Measurements from ENCODE around the gene PAWR. TPM values are rescaled to one million over a fixed set of nuclear protein-coding genes. Genes with fewer than 3 reads are reported as not detected.

PAWR gene, protein sequence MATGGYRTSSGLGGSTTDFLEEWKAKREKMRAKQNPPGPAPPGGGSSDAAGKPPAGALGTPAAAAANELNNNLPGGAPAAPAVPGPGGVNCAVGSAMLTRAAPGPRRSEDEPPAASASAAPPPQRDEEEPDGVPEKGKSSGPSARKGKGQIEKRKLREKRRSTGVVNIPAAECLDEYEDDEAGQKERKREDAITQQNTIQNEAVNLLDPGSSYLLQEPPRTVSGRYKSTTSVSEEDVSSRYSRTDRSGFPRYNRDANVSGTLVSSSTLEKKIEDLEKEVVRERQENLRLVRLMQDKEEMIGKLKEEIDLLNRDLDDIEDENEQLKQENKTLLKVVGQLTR
- total RNA-seq (1 to 10 TPM; 1.9 to 3.5 (median 2.7) TPM), polyA plus RNA-seq (1 to 10 TPM in 2 of 3 donors, under 1 TPM in 1; 0.77 to 1.1 (median 1.0) TPM)
- long read RNA-seq, donor 1, full-length matches to known transcripts: 2 of 5 reads
- long read RNA-seq, donor 1, partial matches to known transcripts: 1 of 5 reads
- long read RNA-seq, donor 1, other reads (novel, unspliced or antisense): 2 of 5 reads
- long read RNA-seq, donor 2, full-length matches to known transcripts: 1 of 2 reads
- long read RNA-seq, donor 2, partial matches to known transcripts: 1 of 2 reads
- long read RNA-seq, donor 2, other reads (novel, unspliced or antisense): 0 of 2 reads

GRCh38 chr12:79690638-79691510 lies at the start of gene PAWR:
Gene PAWR, minus strand, starts transcription at chr12:79690964. Its CDS starts 720 bp downstream, at chr12:79690244.
- Histone ChIP-seq H3K27ac (peak within 1 kb of the TSS; percentile 41), H3K36me3 (ENCODE audit: insufficient read depth in 1 of 2, low read depth in 1 of 2) (no peaks in the 10 kb centered on the region), H3K4me3 (peak within 1 kb of the TSS; percentile 73), H3K4me1 (no peaks in the 10 kb centered on the region), H3K27me3 (ENCODE audit: insufficient read depth in 3 of 3, low read length in 2 of 3) (peaks cover 0 to 52% (median 15%) of the 10 kb centered on the region in 3 donors), H3K9me3 (no peaks in the 10 kb centered on the region)
- WGBS, 3 donors: 0 to 1% (median 1%) methylated on average over 53 to 107 of the region's 107 CpGs
- intact Hi-C loops (cut with DNase I): loop anchor here in 1 of 2 donors (1.0 to 5.0 kb wide), 2 partner anchors 23 to 134 kb away; no protein-coding TSS in a partner anchor
- DNase-seq: peak; percentile 21 to 57
- peak in 3 of 4 donors; percentile 30 to 48 (median 34) for ATAC-seq
- TF ChIP-seq, protein P1, sequence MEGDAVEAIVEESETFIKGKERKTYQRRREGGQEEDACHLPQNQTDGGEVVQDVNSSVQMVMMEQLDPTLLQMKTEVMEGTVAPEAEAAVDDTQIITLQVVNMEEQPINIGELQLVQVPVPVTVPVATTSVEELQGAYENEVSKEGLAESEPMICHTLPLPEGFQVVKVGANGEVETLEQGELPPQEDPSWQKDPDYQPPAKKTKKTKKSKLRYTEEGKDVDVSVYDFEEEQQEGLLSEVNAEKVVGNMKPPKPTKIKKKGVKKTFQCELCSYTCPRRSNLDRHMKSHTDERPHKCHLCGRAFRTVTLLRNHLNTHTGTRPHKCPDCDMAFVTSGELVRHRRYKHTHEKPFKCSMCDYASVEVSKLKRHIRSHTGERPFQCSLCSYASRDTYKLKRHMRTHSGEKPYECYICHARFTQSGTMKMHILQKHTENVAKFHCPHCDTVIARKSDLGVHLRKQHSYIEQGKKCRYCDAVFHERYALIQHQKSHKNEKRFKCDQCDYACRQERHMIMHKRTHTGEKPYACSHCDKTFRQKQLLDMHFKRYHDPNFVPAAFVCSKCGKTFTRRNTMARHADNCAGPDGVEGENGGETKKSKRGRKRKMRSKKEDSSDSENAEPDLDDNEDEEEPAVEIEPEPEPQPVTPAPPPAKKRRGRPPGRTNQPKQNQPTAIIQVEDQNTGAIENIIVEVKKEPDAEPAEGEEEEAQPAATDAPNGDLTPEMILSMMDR (IDR thresholded peaks at IDR 0.05): no peak

DNA sequence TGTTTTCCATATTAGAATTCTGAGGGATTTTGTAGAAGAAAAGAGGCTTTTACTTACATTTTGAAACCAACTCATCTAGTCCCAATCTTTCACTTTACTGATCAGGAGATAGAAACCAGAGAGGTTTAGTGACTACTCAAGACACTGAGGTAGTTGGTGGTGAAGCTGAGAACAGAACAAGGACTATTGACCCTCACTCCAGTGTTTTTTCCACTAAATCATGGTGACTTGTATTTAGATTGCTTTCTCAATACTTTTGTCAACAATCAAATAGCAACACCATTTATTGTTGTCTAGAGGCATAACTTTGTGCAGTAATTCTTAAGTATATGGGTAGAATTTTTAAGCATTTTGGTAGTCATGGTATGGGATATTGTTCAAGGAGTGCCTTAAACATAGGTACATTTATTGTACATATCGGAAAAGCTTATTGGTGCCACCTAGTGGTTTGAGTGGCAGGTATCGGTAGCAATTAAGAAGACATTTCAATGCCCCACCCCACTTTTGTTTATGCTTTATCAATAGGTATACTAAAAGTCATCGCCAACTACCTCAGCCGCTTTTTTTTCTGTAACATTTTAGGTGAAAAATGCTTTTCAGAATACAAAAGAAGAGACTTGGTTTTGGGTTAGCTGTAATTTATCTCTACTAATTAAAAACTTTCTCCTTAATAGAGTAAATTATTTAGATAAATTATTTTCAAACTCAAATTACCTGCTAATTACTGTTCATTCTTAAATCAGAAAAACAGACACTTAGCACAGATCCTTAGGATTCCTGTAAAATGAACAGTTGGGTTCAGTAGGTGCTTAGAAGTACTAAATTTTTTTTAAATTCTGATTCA lies 47.3 kb upstream of the PAWR start:
- ATAC-seq: no peak
- Histone ChIP-seq H3K4me1 (no peaks in the 10 kb centered on the region), H3K27ac (no peak overlapping the region), H3K9me3 (no peaks in the 10 kb centered on the region), H3K36me3 (ENCODE audit: insufficient read depth in 1 of 2, low read depth in 1 of 2) (no peaks in the 10 kb centered on the region), H3K27me3 (ENCODE audit: insufficient read depth in 3 of 3, low read length in 2 of 3) (no peaks in the 10 kb centered on the region), H3K4me3 (no peak overlapping the region)
- 22 to 30% (median 25%) methylated on average over 4 of the region's 4 CpGs for WGBS, 3 donors
- intact Hi-C loops (cut with DNase I): loop anchor here (5.0 to 10.0 kb wide), 2 partner anchors 181 to 183 kb away; no protein-coding TSS in a partner anchor
- TF ChIP-seq, protein P1 (IDR thresholded peaks at IDR 0.05): peak; percentile 46
- DNase-seq: no peak

DNA sequence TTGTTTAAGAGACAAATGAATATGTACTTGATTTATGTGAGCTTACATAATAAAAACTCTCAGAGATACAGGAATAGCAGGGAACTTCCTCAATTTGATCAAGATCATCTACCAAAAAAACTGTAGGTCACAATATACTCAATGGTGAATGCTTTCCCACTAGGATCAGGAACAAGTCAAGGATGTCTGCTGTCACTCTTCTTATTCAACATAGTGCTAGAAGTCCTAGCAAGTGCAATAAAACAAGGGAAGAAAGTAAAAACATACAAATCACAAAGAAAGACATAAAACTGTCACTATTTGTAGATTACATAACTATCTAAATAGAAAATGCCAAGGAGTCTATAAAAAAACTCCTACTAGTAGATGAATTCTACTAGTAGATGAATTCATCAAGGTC lies 41.9 kb upstream of the PAWR start:
- H3K27ac ChIP-seq: no peak overlapping the region
- intact Hi-C loops (cut with DNase I): loop anchor here in 1 of 2 donors (10.0 kb wide), 1 partner anchor 178 kb away; no protein-coding TSS in a partner anchor
- peaks cover 0 to 2% (median 0%) of the 10 kb centered on the region in 3 donors for H3K27me3 ChIP-seq (ENCODE audit: insufficient read depth in 3 of 3, low read length in 2 of 3)
- no peak overlapping the region for H3K4me3 ChIP-seq
- H3K9me3 ChIP-seq: no peaks in the 10 kb centered on the region
- no peaks in the 10 kb centered on the region for H3K36me3 ChIP-seq (ENCODE audit: insufficient read depth in 1 of 2, low read depth in 1 of 2)
- TF ChIP-seq, protein P1 (IDR thresholded peaks at IDR 0.05): no peak
- ATAC-seq: no peak
- no peak for DNase-seq
- no peaks in the 10 kb centered on the region for H3K4me1 ChIP-seq

DNA sequence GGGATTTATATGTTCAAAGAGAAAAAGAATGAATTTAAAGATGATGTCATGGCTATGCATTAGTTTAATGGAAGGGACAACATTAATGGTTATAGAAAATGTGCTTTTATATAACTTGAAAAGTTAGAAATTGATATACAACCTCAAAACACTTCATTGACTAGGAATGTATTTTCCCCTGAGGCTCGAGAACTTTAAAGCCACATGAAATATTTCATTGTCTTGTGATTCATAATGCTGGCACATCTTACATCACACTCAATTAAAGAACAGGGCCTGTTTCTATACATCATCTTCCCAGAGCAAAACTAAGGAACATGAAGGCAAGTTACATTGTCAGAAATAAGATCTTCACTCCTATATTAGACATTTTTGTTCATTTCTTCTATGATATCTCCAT lies 35.2 kb upstream of the PAWR start:
- H3K27me3 ChIP-seq (ENCODE audit: insufficient read depth in 3 of 3, low read length in 2 of 3): peaks cover 0 to 2% (median 0%) of the 10 kb centered on the region in 3 donors
- no peaks in the 10 kb centered on the region for H3K36me3 ChIP-seq (ENCODE audit: insufficient read depth in 1 of 2, low read depth in 1 of 2)
- intact Hi-C loops (cut with DNase I): no loop called here
- H3K27ac ChIP-seq: no peak overlapping the region
- H3K9me3 ChIP-seq: no peaks in the 10 kb centered on the region
- TF ChIP-seq, protein P1 (IDR thresholded peaks at IDR 0.05): no peak
- no peak for DNase-seq
- no peak for ATAC-seq
- no peaks in the 10 kb centered on the region for H3K4me1 ChIP-seq
- H3K4me3 ChIP-seq: no peak overlapping the region
- 75 to 92% (median 88%) methylated on average over 1 of the region's 1 CpG for WGBS, 3 donors

Data from psoas muscle (tissue), 8 donors.